Ishikawa (cell line): ENCODE measurements around the gene BASP1.

ENCODE experiments used
- CEBPB ChIP-seq: IDR thresholded peaks from 2 replicates; pipeline ENCODE4 v1.6.1; 2012
- CREB1 ChIP-seq: IDR thresholded peaks from 2 replicates; pipeline ENCODE4 v1.6.1; 2012; ENCODE audit warnings: low read depth
- EGR1 ChIP-seq: IDR thresholded peaks from 2 replicates; pipeline ENCODE4 v1.6.1; 2012
- EP300 ChIP-seq: IDR thresholded peaks from 2 replicates; pipeline ENCODE4 v1.6.1; 2012; ENCODE audit warnings: borderline replicate concordance
- FOXM1 ChIP-seq: IDR thresholded peaks from 2 replicates; pipeline ENCODE4 v1.6.1; 2012; ENCODE audit warnings: low read depth, borderline replicate concordance
- NFIC ChIP-seq: IDR thresholded peaks from 2 replicates; pipeline ENCODE4 v1.6.1; 2012
- RAD21 ChIP-seq: IDR thresholded peaks from 2 replicates; pipeline ENCODE4 v1.6.1; 2012; ENCODE audit warnings: low read depth
- TAF1 ChIP-seq: IDR thresholded peaks from 2 replicates; pipeline ENCODE4 v1.6.1; 2012; ENCODE audit warnings: low read depth, mild to moderate bottlenecking
- TCF12 ChIP-seq: IDR thresholded peaks from 2 replicates; pipeline ENCODE4 v1.6.1; 2012; ENCODE audit warnings: low read depth
- TEAD4 ChIP-seq: IDR thresholded peaks from 2 replicates; pipeline ENCODE4 v1.6.1; 2012
- USF1 ChIP-seq: IDR thresholded peaks from 2 replicates; pipeline ENCODE4 v1.6.1; 2012
- YY1 ChIP-seq: IDR thresholded peaks from 2 replicates; pipeline ENCODE4 v1.6.1; 2012; ENCODE audit warnings: low read depth
- ZBTB7A ChIP-seq: IDR thresholded peaks from 2 replicates; pipeline ENCODE4 v1.6.1; 2012; ENCODE audit warnings: low read depth
- TF ChIP-seq, protein P1 (sequence below): IDR thresholded peaks from 2 replicates; pipeline ENCODE4 v1.6.1; 2012; ENCODE audit warnings: low read depth, mild to moderate bottlenecking
- TF ChIP-seq, protein P2 (sequence below): IDR thresholded peaks from 2 replicates; pipeline ENCODE4 v1.6.1; 2012

The BASP1 gene

DNA sequence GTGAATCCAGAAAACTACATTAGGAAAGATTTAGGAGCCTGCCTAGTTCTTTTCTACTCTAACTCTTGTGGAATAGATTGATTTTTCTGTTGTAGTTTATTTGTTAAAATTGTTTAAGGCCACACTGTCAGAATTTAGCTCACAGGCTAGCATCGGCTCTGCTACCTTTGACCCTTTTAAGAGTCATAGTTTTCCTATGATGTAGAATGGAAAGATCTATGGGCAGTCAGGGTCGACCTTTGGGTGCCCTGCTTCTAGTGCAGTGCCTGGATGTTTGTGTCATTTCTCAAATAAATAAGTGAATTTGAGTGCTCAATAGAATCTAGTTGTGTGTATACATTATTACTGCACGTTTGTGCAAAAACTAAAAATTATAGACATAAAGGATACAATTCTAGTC is 38.7 kb downstream of the BASP1 start:
- no peak for TF ChIP-seq RAD21
- TF ChIP-seq, protein P1, sequence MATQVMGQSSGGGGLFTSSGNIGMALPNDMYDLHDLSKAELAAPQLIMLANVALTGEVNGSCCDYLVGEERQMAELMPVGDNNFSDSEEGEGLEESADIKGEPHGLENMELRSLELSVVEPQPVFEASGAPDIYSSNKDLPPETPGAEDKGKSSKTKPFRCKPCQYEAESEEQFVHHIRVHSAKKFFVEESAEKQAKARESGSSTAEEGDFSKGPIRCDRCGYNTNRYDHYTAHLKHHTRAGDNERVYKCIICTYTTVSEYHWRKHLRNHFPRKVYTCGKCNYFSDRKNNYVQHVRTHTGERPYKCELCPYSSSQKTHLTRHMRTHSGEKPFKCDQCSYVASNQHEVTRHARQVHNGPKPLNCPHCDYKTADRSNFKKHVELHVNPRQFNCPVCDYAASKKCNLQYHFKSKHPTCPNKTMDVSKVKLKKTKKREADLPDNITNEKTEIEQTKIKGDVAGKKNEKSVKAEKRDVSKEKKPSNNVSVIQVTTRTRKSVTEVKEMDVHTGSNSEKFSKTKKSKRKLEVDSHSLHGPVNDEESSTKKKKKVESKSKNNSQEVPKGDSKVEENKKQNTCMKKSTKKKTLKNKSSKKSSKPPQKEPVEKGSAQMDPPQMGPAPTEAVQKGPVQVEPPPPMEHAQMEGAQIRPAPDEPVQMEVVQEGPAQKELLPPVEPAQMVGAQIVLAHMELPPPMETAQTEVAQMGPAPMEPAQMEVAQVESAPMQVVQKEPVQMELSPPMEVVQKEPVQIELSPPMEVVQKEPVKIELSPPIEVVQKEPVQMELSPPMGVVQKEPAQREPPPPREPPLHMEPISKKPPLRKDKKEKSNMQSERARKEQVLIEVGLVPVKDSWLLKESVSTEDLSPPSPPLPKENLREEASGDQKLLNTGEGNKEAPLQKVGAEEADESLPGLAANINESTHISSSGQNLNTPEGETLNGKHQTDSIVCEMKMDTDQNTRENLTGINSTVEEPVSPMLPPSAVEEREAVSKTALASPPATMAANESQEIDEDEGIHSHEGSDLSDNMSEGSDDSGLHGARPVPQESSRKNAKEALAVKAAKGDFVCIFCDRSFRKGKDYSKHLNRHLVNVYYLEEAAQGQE = no peak
- TF ChIP-seq EGR1 = no peak
- no peak for TF ChIP-seq EP300
- no peak for TF ChIP-seq USF1
- TF ChIP-seq YY1 = no peak
- no peak for TF ChIP-seq TCF12
- TF ChIP-seq TEAD4 = no peak
- no peak for TF ChIP-seq ZBTB7A
- TF ChIP-seq NFIC = no peak
- no peak for TF ChIP-seq CREB1
- TF ChIP-seq, protein P2, sequence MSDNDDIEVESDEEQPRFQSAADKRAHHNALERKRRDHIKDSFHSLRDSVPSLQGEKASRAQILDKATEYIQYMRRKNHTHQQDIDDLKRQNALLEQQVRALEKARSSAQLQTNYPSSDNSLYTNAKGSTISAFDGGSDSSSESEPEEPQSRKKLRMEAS = no peak
- no peak for TF ChIP-seq TAF1
- no peak for TF ChIP-seq FOXM1
- TF ChIP-seq CEBPB = no peak

DNA sequence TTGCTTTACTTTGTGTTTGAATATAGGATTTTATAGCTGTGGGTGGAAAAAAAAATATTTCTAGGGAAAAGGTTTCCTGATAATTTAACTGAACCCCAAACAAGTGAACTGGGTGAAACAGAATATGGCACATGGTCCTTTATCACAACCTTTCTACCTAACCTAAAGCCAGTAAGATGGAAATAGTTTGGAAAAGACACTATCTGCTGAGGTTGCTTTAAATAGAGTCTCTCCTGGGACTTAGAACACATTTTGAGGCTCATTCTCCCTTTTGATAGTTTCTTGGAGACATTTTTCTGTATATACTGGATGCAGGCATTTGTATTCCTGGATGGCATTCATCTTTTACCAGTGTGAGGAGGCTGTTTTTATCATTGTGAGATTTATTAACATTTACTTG is 39.4 kb downstream of the BASP1 start:
- TF ChIP-seq ZBTB7A (no peak), CREB1 (no peak), TEAD4 (no peak), NFIC (no peak), YY1 (no peak), TAF1 (no peak), EGR1 (no peak), EP300 (no peak), CEBPB (no peak), TCF12 (no peak), RAD21 (no peak), FOXM1 (no peak)
- TF ChIP-seq, protein P2 = no peak
- TF ChIP-seq, protein P1 = no peak

DNA sequence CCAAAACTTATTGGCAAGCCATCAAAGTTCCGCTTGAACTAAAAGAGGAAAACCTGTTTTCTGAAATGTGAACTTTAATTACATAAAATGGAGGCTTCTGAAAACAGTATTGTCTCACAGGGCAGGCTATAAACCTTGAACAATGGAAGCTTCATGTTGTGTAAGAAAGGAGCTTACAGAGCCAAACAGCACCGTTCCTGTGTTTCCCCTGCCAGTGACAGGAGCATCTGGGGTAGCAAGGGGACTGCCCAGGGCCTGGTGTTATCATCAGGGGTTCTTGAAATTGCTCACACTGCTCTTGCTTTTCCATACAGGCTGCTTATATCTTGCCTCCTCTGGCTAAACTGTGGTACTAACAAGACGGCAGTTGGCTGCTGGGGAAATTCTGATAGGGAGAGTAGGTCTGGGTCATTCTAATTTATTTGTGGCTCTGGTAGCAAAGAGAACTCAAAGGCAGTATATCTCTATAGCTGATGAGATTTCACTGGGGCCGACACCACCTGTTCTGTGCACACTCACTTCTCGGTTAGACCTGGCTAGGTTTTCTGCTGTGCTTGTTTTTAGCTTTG is 40.4 kb downstream of the BASP1 start:
- TF ChIP-seq ZBTB7A (no peak), YY1 (no peak), CEBPB (0 out of 2 replicates have a peak, but pooled peaks have one; percentile 11), EP300 (no peak), RAD21 (no peak), TCF12 (no peak)

- TF ChIP-seq EGR1 (no peak), ZBTB7A (no peak), RAD21 (no peak), TEAD4 (no peak)
These were observed 41.0 kb downstream of the BASP1 start for GRCh38 chr5:17258431-17258830.

- no peak for TF ChIP-seq CEBPB
- TF ChIP-seq TAF1 = no peak
- TF ChIP-seq USF1 = no peak
These were observed 42.3 kb downstream of the BASP1 start for GRCh38 chr5:17259630-17260257.

GRCh38 chr5:17260549-17260948 is 43.1 kb downstream of the BASP1 start:
- no peak for TF ChIP-seq TAF1
- TF ChIP-seq FOXM1 = no peak
- TF ChIP-seq EGR1 = no peak
- no peak for TF ChIP-seq TCF12
- TF ChIP-seq USF1 = no peak
- TF ChIP-seq CREB1 = no peak
- TF ChIP-seq EP300 = no peak
- no peak for TF ChIP-seq CEBPB
- no peak for TF ChIP-seq ZBTB7A
- TF ChIP-seq TEAD4 = no peak
- no peak for TF ChIP-seq YY1
